Effector CD8-positive, alpha-beta T cell (primary cell): ENCODE data around the gene FCRL4.

Experiments used
- DNase-seq: peaks from one replicate; lab custom pipeline; 2025; lab: John Stamatoyannopoulos, UW
- total RNA-seq, 4 experiments: gene quantifications; one replicate each; lab custom pipeline; 2026; lab: John Stamatoyannopoulos, UW

Gene FCRL4
- 0 to 0.44 (median 0.30) reads per million in 4 experiments for total RNA-seq

DNA sequence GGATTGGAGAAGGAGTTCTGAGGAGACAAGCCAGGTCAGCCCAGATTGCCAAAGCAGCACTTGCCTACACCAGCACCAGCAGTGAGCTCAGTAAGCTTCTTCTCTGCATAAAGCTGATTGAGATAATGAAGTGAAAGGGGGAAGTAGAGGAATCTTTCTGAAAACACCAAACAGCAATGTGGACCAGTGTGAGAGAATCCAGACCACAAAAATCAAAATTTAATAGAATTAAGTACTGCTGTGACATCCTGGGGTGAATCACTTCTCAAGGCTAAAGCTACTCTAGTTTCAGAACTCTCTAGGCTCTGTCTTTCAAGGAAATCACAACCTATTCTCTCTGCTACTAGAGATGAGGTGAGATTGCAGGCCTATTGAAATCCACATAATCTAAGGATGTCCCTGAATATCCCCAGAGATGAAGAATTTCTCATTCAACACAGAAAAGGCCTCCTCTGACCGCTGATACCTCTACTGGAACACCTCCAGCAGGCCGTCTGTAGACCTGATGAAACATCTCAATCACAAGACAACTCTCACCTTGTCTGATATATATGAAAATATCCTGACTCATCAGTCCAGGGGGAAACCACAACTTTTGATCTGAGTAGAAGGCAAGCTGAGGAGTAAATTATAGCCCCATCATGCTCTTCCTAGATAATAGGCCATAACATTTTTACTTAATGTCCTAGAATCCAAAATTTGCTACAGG lies at the start of gene FCRL4:
FCRL4 (minus strand) TSS at position 127 of the 709 bp plus-strand sequence. CDS start 141 bp downstream, outside the sequence.
- no peak for DNase-seq

DNA sequence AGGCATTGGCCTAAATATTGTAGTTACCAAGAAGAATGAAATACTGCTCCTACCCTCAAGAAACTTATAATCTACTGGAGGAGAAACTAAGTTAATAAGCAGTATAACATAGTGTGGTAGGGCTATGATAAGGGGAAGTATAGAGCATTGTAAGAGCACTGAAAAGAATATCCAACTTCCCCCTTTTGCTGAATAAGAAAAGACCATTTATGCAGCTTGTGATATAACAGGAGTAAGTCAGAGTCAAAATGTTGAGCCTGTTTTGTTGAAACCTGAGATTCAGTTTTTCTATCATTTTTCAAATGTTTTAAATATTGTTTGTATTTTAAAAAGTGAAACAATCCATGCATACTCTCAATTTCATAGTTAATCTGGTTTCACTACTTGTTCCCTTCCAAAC lies 48.3 kb upstream of the FCRL4 start:
- no peak for DNase-seq

- no peak for DNase-seq
These were observed 43.3 kb upstream of the FCRL4 start for GRCh38 chr1:157641177-157641576.

GRCh38 chr1:157639800-157640199 lies 41.9 kb upstream of the FCRL4 start:
- DNase-seq: no peak

- no peak for DNase-seq
These were observed 30.9 kb upstream of the FCRL4 start for GRCh38 chr1:157628773-157629172.

DNA sequence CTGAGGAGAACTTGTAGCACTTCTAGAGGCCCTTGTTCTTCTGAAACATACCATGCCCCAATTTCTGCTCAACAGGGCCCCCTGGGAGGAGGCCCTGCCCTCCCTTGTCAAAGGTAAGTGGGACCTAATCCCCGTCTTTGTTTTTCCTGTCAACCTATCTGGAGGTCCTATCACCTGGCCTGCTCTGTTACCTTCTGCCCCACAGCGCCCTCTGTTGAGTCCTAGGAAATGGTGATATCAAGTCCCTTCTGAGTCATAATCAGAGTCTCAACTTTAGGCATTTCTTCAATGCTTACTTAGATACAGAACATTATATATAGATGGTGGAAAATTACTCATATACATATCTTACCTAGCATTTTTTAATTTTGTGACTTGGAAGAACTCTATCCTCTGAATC lies 28.2 kb upstream of the FCRL4 start:
- DNase-seq: no peak

DNA sequence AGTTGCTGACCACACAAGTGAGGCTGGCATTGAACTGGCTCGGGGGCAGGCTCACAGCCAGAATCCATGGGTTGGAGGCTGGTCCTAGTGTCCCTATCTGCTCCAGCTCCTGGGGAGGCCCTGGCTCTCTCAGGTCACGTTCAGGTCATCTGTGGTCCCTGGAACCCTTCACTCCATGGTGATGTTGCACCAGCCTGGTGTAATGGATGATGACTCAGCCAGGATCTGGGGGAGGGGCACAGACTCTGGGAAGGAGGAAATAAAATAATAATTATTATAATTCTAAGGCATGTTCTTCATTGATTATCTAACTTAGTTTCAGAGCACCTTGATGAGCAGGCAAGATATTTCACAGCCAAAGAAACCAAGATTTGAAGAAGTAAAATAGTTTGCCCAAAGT lies 26.6 kb upstream of the FCRL4 start:
- no peak for DNase-seq

DNA sequence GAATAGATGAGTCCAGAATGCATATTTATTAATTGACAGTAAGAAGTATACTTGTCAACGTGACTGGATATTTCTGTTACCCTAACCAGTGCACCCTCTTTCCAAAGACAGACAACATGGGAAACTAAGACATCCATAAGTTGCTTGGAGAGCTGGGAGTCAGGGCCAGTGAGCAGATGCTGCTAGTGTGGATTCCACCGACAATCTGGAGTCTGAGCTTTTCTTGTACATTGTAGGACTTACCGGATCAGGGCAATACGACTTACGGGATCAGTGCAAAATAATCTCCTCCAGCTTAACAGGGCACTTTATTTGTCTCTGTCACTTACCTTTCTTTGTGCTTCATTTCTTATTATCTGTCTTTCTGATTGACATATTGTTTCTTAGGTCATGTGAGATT lies 24.6 kb upstream of the FCRL4 start:
- no peak for DNase-seq

DNA sequence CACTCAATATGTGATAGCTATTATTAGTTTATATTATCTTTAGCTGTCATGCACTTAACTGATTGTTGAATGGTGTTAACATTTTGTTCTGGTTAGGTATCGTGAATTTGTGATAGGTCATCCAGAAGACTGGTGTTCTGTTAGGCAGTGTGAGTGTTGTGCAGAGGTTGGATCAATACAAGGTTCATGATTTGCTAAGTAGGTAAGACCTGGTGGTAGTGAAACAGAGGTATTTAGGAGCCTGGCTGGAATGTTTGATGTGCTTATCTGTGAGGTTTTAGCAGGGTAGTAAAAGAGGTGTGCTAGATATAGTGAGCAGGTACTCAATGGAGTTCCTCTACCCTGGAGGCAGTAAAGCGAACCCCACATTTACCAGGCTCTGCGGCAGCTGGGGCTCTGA lies 20.3 kb upstream of the FCRL4 start:
- no peak for DNase-seq

- DNase-seq: no peak
These were observed 2.4 kb upstream of the FCRL4 start for GRCh38 chr1:157600236-157600635.

- DNase-seq: no peak
These were observed 1.5 kb downstream of the FCRL4 start for GRCh38 chr1:157596384-157596783.

DNA sequence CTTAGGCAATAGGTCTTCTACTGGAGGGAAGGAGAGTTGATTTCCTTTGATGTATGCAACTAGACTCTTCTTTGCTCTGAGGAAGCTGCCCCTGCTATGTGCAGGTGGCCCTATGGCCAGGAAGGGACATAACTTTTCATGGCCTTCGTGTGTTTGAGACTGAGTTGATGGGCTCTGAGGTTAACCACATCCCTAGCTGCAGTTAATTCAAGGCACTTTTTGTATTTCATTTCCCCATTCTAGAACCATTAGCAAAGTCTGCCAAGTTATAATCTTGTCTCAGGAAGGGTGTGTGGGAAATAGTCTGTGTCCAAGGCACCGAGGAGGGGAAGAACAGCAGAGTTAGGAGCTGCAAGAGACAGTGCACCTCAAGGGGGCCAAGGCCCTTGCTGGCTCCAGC lies 2.5 kb downstream of the FCRL4 start:
- DNase-seq: no peak

DNA sequence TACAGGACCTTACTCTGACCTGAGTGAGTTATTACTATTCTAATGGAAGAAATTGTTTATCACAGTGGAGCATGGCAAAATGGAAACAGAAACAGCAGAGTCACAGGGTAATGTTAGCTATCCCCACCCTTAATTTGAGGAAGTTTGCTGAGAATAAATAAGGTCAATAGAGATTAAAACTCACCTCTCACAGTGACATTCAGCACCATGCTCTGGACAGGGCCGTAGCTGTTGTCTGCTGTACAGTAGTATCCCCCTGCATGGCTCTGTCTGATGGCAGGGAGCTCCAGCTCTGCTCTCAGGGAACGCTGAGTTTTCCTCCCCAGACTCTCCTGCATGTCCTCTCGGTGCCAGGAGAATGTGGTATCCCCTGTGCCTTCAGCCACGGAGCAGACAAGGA lies 11.9 kb downstream of the FCRL4 start:
- no peak for DNase-seq

- no peak for DNase-seq
These were observed 13.4 kb downstream of the FCRL4 start for GRCh38 chr1:157584503-157584902.

DNA sequence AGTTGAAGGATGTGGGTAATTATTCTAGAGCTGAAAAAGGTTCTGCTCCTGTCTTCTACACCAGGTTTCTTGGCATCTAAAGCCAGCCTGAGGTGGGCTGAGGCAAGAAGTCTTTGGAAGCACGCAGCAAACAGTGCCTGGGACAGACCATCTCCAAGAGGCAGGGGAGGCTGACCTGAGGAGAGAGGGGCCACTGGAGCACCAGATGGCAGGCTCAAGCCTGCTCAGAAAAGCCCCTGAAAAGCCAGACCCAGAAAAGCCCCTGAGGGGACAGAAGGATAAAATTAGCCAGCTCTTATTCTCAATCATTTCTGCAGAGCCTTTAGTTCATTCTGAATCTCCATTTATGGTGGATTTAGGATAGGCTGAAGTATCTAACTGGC lies 17.1 kb downstream of the FCRL4 start:
- no peak for DNase-seq

DNA sequence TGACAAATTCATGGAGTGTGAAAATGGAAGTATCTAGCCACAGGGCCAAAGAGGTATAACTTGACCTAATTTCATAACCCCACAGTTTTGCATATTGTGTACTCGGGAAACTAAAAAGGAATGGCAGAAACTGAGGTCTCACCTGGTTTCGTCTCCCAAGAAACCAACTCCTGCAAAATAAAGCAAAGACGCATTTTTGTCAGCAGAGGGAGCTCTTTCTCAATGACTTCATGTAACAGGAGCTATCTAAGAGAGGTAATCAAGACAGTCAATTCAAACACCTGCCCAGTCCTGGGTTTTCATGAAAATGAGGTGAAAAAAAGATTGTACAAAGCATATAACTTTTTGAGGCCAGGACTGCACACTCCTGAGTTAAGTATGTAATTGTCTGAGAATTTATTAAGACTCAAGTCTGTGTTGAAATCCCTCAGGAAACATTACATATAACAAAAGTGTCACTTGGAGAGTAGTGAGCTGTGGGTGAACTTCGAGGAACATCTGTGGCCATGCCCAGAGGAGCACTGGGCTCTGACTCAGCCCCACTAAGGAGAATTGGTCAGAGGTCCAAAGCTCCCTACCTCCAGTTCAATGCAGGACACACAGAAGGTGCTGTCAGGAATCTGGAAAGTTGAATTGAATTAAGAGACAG lies 17.6 kb downstream of the FCRL4 start:
- no peak for DNase-seq

- DNase-seq: no peak
These were observed 20.5 kb downstream of the FCRL4 start for GRCh38 chr1:157577420-157577819.

- no peak for DNase-seq
These were observed 22.1 kb downstream of the FCRL4 start for GRCh38 chr1:157575744-157576143.

DNA sequence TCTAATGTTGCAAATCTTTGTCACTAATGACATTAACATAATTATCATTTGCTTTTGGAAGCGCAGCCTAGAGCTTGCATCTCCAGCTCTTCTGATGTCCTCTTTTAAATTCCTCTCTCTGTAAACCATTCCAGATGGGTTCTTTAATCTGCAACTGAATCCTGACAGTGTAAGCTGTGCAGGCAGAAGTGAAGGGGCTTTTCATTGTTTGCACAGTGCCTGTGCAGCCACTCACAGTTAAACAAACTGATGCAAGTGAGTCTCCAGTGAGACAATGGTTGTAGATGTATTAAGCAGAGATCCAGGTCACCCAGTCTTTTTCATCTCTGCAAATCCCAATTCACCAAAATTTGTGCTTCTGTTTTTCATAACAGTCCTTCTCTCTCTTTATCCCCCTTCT lies 23.0 kb downstream of the FCRL4 start:
- no peak for DNase-seq

- DNase-seq: no peak
These were observed 31.2 kb downstream of the FCRL4 start for GRCh38 chr1:157566484-157567300.

DNA sequence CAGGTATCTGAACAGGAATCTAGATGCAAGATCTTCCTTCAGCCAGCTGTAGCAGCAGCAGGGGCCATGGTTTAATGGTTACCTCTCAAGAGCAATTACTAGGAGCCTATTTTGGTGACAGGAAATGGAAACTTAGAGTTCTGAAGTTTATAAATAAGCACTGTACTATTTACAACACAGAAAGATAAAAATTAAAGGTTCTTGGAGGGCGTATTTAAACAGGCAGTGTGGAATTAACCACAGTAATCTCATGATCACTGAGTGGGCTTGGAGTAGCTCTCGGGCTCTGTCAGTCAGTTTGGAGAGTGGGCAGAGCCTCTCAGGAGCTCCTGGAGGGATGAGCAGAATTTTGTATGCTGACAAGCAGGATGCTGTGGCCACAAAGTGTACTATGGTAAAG lies 35.4 kb downstream of the FCRL4 start:
- DNase-seq: no peak

GRCh38 chr1:157558119-157558518 lies 39.8 kb downstream of the FCRL4 start:
- DNase-seq: no peak
